Endothelial cell (in vitro differentiated cells): ENCODE data around the gene GAR1. TPM values are rescaled to one million over a fixed set of nuclear protein-coding genes. Genes with fewer than 3 reads are reported as not detected.

Experiments used
- DNase-seq: peaks from one replicate; pipeline ENCODE4 v3.0.0; 2021; ENCODE audit warnings: low spot score
- H3K27ac Mint-ChIP-seq: one replicate; pipeline ENCODE4 v1.8.0; 2021; ENCODE audit warnings: mixed read lengths, inconsistent platforms; ENCODE audit not compliant: unreplicated experiment
- H3K27me3 Mint-ChIP-seq: one replicate; pipeline ENCODE4 v1.8.0; 2021; ENCODE audit warnings: mild to moderate bottlenecking, moderate library complexity, mixed read lengths, inconsistent platforms; ENCODE audit not compliant: unreplicated experiment
- H3K36me3 Mint-ChIP-seq: one replicate; pipeline ENCODE4 v1.8.0; 2021; ENCODE audit warnings: mild to moderate bottlenecking, low read depth, mixed read lengths, inconsistent platforms; ENCODE audit not compliant: unreplicated experiment
- H3K4me1 Mint-ChIP-seq: one replicate; pipeline ENCODE4 v1.8.0; 2021; ENCODE audit warnings: mild to moderate bottlenecking, mixed read lengths, inconsistent platforms; ENCODE audit not compliant: unreplicated experiment
- H3K4me3 Mint-ChIP-seq: one replicate; pipeline ENCODE4 v1.8.0; 2021; ENCODE audit warnings: mild to moderate bottlenecking, mixed read lengths, inconsistent platforms; ENCODE audit not compliant: unreplicated experiment
- H3K9me3 Mint-ChIP-seq: one replicate; pipeline ENCODE4 v1.8.0; 2021; ENCODE audit warnings: mixed read lengths, inconsistent platforms; ENCODE audit not compliant: unreplicated experiment
- total RNA-seq: library from RNA; stranded (reverse); fragmentation: NEBNext Ultra II Directional; extraction: Animal tissue kit (Norgen Biotek cat#: 25700); gene quantifications from one replicate; pipeline ENCODE4 v1.2.1, GENCODE V29; 2021; ENCODE audit not compliant: unreplicated experiment
- TF ChIP-seq, protein P1 (sequence below): fragments of 200-600 bp; sonication (generic); IDR thresholded peaks from one replicate; pipeline ENCODE4 v1.5.0; 2021; ENCODE audit warnings: antibody characterized with exemption; ENCODE audit not compliant: unreplicated experiment

The GAR1 gene
- total RNA-seq, 1 donor from 2014 or later, result 34.4 TPM

DNA sequence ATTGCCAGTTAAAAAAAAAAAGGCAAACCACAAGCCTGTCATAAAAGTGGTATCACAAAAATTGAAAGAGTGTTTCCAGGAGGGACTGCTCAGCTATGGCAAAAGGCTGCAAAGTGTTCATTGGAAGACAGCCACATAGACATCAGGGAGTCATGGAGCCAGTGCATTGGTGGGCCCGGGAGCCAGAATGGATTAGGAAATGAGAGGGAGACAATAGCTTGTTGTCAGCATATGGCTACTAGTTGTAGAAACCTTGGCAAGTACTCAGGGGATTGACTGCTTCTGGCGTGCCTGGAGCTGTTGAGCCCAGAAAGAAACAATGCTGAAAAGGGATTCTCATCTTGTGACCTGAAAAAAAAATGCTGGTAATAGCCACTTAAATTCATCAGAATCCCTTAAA is 5.0 kb downstream of the GAR1 start:
- Mint-ChIP-seq H3K4me3 (no peak overlapping the region), H3K27me3 (peaks cover 4% of the 10 kb centered on the region), H3K36me3 (peaks cover 30% of the 10 kb centered on the region), H3K9me3 (no peaks in the 10 kb centered on the region), H3K27ac (no peak overlapping the region), H3K4me1 (peaks cover 41% of the 10 kb centered on the region)
- DNase-seq, result no peak
- TF ChIP-seq, protein P1, sequence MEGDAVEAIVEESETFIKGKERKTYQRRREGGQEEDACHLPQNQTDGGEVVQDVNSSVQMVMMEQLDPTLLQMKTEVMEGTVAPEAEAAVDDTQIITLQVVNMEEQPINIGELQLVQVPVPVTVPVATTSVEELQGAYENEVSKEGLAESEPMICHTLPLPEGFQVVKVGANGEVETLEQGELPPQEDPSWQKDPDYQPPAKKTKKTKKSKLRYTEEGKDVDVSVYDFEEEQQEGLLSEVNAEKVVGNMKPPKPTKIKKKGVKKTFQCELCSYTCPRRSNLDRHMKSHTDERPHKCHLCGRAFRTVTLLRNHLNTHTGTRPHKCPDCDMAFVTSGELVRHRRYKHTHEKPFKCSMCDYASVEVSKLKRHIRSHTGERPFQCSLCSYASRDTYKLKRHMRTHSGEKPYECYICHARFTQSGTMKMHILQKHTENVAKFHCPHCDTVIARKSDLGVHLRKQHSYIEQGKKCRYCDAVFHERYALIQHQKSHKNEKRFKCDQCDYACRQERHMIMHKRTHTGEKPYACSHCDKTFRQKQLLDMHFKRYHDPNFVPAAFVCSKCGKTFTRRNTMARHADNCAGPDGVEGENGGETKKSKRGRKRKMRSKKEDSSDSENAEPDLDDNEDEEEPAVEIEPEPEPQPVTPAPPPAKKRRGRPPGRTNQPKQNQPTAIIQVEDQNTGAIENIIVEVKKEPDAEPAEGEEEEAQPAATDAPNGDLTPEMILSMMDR, result no peak

DNA sequence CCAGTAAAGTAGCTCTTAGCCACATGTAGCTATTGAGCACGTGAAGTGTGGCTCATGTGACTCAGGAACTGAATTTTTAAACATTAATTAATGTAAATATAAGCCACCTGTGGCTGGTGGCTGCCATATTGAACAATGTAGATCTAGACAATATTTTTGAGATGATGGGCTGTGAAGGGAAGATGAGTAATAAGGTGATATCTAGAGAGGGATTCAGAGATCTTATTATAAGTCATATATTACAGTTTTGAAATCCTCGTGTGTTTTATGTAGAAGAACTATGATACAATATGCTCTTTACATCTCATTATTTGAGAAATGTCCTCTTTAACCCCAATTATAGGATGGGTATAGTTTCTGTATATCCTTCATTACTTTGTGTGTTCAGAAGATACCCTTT is 5.6 kb downstream of the GAR1 start:
- TF ChIP-seq, protein P1, result no peak
- Mint-ChIP-seq H3K4me3 (no peak overlapping the region), H3K9me3 (no peaks in the 10 kb centered on the region), H3K36me3 (peaks cover 30% of the 10 kb centered on the region), H3K27me3 (peaks cover 4% of the 10 kb centered on the region), H3K4me1 (peaks cover 36% of the 10 kb centered on the region), H3K27ac (no peak overlapping the region)
- no peak for DNase-seq

DNA sequence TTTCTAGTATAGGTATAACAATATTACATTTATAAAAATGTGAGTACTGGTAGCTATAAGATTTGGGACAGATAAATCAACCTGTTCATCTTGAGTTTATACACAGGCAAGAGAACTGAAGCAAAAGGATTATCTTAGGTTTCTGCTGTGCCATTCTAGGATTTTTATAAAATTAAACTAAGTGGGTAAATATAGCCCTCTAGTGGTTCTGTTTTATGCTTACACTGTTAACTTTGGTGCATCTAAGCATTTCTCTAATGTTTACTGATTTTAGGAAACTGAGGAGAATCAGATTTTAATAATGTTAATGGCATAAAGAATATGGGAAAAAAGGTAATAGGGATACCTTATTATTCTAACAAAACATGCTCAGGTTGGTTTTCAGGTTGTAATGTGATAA is 11.2 kb downstream of the GAR1 start:
- Mint-ChIP-seq H3K27ac (peak overlapping the region; percentile 50), H3K36me3 (peaks cover 16% of the 10 kb centered on the region), H3K4me1 (peaks cover 14% of the 10 kb centered on the region), H3K9me3 (no peaks in the 10 kb centered on the region), H3K27me3 (peaks cover 2% of the 10 kb centered on the region), H3K4me3 (no peak overlapping the region)
- no peak for DNase-seq
- TF ChIP-seq, protein P1, result peak; percentile 69

DNA sequence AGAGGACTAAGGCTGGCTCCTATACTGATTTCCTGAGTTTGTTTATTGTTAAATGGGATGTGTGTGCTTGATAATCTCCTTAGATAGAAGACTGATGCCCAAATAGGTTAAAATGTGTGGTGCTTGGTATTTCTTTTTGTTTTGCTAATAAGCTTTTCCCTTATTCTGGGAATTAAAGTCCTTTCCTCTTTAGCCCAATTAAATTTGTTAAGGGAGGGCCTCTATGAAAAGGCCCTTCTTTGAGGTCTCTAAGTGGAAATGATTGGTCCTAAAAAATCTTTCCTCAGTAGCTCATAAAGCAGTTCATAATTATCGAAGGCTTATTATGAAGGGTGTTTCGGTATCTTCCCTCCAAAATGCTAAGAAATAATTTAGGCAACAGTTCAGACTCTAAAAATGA is 12.1 kb downstream of the GAR1 start, which contains the start of gene RRH:
RRH (plus strand) TSS at position 301 of the 400 bp plus-strand sequence; CDS start at position 357, 56 bp downstream.
- peak within 1 kb of the TSS; percentile 50 for H3K27ac Mint-ChIP-seq
- peaks cover 13% of the 10 kb centered on the region for H3K36me3 Mint-ChIP-seq
- H3K27me3 Mint-ChIP-seq, result peaks cover 2% of the 10 kb centered on the region
- no peak within 1 kb of the TSS for H3K4me3 Mint-ChIP-seq
- H3K4me1 Mint-ChIP-seq, result peaks cover 14% of the 10 kb centered on the region
- no peaks in the 10 kb centered on the region for H3K9me3 Mint-ChIP-seq
- TF ChIP-seq, protein P1, result no peak
- no peak for DNase-seq

DNA sequence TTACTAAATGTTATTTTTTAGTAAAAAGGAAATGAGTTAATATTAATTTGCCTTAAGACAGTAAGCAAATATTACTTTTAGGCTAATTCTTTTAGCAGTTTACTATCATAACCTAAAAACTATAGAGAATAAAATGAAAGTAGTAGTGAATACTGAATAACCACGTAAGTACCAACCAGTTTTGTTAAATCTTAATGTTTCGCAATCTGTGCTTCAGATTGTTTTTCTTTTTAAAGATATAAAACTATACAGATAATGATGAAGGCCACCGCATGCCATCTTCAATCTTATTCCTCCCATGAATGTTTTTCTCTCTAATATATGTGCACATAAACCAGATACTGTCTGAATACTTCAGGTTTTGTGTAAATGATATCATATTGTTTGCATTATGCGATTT is 18.2 kb downstream of the GAR1 start:
- Mint-ChIP-seq H3K27me3 (no peaks in the 10 kb centered on the region), H3K4me3 (no peak overlapping the region), H3K36me3 (peaks cover 6% of the 10 kb centered on the region), H3K9me3 (no peaks in the 10 kb centered on the region), H3K4me1 (peaks cover 3% of the 10 kb centered on the region), H3K27ac (no peak overlapping the region)
- TF ChIP-seq, protein P1, result no peak
- no peak for DNase-seq
